GM21360 (cell line): ENCODE results near the gene ARL4A.
"Not testable (repeated sequence)": the region's sequence is repeated elsewhere in the genome, so short reads cannot be mapped to it uniquely, and the experiment has no call there.

Experiments used
- ATAC-seq: cut with Tn5 transposase; IDR thresholded peaks from one replicate; pipeline ENCODE4 v1.9.1; 2021; ENCODE audit warnings: mild to moderate bottlenecking, moderate library complexity; ENCODE audit not compliant: unreplicated experiment

ARL4A gene, protein sequence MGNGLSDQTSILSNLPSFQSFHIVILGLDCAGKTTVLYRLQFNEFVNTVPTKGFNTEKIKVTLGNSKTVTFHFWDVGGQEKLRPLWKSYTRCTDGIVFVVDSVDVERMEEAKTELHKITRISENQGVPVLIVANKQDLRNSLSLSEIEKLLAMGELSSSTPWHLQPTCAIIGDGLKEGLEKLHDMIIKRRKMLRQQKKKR

DNA sequence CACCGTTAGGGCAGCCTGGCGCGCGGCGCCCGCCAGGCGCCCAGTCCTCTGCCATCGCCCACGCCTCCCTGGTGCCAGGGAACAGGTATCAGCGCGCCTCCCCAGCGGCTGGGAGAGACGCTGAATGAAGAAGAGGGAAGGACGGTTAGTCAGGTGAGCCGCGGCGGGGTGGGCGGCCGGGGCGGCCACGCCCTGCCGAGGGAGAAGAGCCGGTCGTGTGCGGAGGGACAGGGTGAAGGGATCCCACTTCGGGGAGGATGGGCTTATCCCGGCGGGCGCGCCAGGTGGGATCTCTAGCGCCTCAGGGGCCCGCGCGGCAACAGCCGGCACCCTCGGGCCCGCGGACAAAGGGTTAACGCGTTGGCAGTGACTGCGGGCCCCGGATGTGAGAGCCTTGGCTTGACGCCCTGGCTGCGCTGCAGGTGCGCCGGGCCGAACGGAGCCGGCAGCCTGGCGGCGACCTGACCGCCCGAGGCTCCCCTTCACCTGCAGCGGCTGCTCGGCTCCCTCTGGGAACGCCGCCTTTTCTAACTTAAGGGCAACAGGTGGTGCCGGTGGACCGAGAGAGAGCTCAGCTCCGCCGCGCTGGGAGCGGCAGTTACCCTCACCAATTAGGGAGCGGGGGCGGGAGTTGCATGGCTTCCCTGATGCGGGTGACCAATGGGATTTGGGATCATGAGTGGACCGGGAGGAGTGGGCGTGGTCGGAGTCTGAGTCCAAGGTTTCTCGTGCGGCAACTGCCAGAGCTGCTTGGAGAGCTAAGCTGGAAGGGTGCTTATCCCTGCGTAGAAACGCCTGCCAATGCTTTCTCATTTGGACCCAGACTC is at the start of gene ARL4A:
Gene ARL4A, plus strand, starts transcription at position 743 of the 827 bp plus-strand sequence. CDS start 622 bp downstream, outside the sequence.
- ATAC-seq: peak; percentile 80

DNA sequence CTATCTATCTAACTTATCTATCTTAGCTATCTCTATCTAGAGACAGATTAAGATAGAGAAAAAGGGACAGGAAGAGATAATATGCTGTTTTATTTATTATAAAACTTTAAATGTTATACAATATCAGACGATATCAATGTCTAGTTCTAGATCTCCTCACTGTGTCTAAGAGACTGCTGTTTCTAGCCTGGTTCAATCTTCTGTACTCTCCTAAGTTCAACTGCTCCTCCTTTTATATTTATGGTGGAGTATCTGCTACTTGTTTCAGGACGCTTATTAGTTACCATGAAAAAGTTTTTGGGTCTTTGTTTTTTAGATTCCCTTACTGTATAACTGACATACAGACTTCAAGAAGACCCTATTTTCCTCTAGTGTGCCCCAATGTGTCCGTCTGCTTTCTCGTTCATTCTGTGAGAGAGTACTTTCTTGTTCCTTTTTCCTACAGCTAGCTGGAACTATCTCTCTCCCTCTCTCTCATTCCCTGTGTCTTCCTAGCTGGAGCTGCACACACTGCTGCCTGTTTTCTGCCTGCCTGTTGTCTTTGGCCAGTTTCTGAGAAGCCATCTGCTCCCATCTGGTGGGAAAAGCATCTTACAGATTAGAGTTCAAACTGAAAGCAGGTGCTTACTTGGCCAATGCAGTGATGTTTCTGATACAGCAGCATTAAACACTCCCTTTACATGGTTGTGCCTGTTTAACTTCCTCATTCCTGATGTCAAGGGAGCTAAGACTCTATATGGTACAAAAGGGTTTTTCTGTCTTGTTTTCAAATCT is 49.4 kb upstream of the ARL4A start:
- peak; percentile 51 for ATAC-seq

DNA sequence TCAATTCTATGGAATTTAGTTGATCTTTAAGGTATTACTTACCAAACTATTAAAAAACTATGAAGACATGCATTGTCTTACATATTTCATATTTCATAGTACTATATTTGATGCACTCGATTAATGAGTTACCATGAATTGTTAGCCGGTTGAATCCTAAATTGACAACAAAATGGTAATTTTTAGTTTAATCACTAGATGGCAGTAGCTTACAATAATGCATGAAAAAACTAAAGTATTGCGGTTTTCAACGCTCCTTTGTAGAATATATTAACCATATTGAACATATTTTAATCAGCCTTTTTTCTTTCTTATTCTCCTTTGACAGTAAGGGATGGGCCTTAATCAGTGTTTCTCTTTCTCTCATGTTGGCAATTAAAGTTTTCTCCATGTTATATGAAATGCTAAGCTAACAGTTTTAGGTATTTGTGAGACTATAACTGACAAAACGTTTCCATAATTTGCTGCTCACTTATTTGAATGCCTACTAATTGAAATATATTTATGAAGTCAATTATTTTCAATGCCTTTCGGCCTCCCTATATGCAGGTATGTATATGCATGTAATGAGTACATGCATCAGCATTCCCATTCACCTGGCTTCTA is 48.5 kb upstream of the ARL4A start:
- peak; percentile 34 for ATAC-seq

DNA sequence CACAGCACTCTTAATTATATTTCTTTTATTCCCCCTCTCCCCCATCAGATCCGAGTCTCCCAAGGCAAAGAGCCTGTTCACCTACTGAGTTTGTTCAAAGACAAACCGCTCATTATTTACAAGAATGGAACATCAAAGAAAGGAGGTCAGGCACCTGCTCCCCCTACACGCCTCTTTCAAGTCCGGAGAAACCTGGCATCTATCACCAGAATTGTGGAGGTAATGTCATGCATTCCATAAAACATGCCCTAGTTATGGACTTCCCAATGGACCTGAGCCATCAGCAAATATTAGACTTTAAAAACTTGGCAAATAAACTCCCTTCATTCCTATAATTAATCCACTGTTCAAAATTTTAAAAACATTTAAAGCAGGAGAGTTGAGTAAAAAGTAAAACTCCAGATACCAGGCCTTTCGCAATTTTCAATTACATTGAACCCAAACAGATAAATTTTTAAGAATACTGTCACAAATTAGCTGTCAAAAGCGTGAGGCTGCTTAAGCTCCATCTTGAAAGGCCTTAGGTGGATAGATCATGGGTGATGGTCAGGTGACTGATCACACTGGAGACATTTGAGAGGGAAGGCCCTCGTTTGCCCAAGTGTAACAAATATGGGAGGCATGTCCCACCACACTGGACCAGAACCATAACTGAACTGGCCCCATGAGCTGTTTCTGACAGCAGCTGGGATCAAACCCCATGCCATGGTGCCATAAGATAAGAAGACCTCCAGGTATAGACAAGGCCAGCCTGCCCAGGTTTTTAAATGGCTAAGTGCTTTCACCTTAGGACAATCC is 46.9 kb upstream of the ARL4A start:
- ATAC-seq: no peak

DNA sequence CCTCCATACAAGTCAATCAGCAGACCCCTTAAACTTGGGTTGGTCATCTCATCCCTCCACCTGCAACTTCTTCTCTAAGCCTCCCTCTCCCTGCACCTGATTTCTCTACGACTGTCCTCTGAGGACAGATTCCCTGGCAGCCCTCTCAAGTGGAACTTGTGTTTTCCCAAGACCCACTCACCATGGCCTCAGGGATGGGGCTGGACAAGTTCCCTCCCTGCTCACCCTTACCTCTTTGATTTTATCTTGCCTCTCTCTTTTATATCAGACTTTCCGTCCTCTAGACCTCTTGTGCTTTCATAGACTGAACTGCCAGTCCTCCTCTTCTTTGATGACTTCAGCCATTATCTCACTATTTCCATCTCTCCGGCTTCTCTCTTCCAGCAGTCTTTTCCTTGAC is 46.2 kb upstream of the ARL4A start:
- no peak for ATAC-seq

DNA sequence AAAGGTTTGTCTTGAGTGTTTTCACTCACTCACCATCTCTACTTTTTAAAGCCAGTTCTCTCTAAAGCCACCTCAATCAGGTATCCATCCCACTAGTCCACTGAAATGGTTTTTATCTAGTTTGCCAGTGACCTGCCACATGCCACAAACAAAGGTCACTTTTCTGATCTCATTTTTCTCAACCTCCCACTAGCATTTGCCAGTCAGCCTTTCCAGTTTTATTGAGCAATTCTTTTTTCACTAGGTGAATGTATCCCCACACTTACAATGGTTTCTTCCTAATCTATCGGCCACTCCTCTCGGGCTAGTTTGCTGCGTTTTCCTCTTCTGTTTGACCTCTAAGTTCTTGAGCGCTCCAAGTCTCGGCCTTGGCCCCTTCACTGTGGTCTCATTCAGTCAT is 44.9 kb upstream of the ARL4A start:
- ATAC-seq: no peak

DNA sequence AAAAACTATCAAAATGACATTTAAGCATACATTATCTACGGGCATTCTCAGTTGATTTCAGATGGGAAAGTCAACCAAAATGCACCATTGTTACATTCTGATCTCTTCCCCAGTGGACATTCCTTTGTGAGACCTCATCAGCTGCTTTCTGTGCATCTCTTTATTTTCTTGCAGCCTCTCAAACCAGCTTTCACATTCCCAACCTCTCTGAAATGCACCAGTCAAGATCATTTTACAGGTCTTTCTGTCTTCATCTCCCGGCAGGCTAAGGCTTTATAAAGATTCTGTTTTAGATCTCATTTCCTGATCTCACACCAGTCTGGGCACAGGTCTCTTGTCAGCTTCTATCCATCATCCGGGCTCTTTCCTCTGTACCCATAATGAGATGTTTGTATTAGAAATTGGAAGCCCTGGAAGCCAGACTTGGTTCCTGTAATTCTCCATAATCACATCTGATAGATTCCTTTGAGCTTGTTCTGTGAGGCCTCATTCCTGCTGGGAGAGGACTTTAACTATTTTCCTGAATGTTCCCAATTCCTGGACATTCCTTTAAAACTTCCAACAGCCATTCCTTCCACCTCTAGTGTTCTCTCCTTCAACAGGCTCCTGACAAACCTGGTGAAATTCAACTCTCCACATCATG is 44.3 kb upstream of the ARL4A start:
- no peak for ATAC-seq

DNA sequence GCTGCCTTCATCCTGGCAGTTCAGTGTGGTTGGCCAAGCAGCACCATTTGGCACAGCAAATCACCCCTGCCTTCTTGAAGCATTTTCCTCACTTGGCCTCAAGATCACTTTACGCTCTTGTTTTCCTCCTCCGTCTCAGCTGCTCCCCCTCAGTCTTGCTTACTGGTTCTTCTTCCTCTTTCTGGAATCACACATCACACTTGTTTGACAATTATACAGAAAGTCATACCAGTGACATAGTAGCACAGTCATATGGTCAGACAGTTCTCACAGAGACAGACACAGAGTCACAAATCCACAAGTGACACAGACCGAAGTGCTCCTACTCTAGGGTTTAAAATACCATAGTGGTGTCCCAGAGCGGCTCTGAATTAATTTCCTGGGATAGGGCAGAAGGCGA is 43.8 kb upstream of the ARL4A start:
- no peak for ATAC-seq

DNA sequence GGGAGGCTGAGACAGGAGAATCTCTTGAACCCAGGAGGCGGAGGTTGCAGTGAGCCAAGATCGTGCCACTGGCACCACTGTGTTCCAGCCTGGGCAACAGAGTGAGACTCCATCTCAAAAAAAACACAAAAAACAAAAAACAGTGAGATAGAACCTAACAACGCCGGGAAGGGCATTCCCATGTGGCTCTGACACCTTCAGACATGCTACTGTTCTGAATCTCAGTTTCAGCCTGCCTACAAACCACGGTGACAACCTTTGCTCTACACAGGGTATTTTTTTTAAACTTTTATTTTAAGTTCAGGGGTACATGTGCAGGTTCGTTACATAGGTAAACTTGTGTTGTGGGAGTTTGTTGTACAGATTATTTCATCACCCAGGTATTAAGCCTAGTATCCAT is 42.2 kb upstream of the ARL4A start:
- not testable (repeated sequence) for ATAC-seq

DNA sequence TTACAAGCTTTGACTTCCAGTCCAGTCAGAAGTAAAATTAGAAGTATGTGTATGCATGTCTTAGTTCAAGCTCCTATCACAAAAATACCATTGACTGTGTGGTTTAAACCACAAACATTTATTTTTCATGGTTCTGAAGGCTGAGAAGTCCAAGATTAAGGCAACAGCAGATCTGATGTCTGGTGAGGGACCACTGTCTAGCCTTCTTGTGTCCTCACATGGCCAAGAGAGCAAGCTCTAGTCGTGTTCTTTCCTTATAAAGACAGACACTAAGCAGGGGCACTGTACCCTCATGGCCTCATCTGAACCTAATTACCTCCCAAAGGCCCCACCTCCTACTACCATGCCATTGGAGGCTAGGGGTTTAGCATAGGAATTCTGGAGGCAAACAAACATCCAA is 41.3 kb upstream of the ARL4A start:
- no peak for ATAC-seq

DNA sequence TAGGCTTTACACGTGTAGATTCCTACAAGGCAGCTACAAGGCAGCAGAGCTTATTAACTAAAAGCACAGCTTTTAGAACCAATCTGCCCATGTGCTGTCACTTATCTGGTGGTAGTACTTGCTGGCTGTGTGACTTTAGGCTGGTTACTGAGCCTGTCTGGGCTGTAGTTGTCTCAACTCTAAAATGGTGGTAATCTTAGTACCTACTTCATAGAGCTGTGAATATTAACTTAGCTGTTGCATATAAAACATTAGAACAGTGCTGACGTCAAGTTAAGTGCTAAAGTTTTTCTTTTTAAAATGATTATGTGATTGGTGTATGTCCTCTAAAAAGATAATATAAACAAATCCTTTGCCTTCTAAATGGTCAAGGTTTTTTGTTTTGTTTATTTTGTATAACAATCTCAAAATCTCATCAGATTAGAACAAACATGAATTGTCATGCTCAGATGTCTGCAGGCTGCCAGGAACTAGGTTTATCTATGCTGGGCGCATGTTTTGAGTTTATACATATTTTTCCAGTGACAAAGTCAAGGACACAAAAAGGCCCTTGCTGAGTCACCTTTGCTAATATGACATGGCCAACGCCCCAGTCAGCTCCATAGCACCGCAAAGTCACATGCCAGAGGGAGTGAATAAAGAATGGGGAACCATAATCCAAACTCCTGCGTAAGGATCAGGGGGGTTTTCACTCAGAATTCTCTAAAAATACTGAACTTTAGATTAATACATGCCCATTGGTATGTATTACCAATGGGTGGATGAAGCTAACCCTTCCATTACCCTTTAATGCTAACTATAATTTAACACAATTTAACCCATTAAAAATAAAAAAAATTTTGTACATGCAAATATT is 39.8 kb upstream of the ARL4A start:
- no peak for ATAC-seq

DNA sequence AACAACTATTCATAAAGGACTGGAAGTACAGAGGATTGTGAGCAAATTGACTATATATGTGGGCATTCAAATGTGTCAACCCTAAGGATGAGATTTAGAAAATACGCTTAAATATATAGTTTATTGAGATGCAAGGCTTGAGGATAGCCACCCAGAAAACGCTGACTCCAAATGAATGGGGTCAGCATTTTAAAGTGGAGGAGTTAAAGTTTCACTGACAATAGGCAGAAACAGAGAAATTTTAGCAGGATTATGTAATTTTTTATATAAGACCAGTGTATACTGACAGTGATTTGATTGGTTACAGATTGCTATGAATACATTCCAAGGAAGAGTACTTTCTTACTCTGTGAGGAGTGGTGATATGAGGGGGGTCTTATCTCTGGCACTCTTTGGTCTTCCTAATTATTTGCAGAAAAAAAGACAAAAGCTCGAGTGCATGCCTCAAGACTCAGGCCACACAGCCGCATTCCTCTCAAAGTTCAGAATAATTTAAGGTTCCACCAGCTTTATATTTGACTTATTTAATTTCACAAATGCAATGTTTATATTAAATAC is 38.6 kb upstream of the ARL4A start:
- no peak for ATAC-seq

DNA sequence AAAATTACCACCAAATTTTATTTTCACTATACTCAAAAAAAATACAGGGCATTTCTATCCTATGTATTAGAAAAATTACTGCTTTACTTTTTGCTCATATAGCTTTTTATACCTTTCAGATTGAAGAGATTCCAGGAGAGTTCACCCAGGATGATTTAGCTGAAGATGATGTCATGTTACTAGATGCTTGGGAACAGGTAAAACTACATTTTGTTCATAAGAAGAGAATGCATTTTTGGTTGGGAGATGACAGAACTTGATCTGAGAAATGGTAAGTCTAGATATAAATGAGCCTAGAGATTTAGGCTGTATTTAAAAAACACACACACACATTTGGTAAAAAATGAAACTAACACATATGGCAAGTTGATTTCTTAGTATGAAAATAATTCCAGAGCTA is 38.1 kb upstream of the ARL4A start:
- no peak for ATAC-seq

DNA sequence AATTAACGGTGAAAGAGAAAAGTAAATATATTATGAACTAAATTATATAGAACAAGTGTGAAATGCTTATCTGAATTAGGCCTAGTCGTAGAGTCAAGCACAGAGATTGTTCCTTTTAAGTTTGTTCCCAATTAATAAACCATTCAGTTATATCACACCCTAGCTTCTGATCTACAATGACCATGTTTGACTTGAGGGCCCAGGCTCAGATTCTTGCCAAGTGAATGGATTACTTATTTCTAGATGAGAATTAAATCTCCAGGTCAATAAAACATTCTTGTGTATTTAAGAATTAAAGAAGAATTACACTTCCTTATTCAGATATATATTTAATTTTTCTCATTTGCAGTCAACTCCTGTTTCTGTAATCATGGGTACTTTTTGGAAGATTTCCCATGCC is 37.4 kb upstream of the ARL4A start:
- ATAC-seq: no peak

DNA sequence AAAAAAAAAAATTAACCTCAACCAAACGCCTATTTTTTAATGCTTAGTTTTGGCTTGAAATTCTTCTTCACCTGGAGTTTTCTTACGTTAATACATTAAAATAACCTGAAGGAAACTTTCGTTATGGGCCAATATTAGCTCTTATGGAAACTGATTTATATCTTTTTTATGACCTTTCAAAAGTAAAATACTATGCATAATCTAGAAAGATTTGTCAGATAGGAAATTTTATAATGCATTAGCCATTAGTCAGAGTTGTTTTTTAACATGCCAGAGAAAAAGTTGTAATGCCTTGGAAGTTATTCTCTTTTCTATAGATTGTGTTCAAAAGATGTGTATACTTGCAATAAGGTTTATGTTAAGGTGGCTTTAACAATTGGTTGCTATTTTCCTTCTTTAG is 34.3 kb upstream of the ARL4A start:
- ATAC-seq: no peak

DNA sequence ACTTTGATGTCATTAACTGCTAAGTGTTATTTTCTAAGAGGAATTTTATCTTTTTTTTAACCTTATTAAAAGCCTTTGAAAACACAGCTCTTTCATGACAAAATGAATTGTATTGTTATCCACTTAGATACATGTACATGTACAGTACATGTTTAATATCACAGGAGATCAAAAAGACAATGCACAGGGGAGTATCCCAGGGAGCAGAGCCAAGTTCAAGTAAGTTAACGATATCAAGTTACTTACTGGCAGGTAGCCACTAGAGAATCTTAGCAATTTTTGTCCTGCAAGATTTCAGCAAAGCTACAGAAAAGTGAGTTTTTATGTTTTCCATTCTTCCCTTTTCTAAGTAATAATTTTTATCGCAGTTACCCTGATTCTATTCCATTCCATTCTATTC is 33.9 kb upstream of the ARL4A start:
- no peak for ATAC-seq

DNA sequence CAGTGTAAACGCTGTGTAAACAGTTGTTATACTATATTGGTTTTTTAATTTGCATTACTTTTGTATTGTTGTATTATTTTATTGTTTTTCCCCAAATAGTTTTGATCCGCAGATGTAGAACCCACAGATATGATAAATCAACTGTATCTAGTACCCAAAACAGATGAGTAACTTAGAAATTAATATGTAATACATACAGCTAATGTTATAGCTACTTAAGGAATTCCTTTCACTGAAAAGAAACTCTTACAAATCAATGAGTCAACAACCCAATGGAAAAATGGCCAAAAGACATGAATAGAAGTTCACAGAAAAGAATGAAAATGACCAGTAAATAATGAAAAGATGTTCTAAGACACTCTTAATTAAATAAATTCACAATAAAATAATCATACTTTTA is 32.3 kb upstream of the ARL4A start:
- no peak for ATAC-seq

DNA sequence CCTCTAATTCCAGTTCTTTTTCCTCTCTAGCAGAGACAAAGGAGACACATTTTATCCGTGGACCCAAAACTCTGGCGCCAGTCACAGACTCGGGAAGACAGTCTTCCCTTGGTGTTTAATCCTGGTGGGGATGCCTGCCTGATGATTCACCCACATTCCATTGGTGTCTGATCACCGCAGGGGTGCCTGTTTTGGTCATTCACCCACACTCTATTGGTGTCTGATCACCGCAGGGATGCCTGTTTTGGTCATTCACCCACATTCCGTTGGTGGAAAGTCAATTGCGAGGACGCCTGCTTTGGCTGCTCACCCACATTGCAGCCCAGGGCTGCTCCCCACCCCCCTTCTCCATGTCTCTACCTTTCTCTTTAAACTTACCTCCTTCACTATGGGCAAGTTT is 27.0 kb upstream of the ARL4A start:
- not testable (repeated sequence) for ATAC-seq

DNA sequence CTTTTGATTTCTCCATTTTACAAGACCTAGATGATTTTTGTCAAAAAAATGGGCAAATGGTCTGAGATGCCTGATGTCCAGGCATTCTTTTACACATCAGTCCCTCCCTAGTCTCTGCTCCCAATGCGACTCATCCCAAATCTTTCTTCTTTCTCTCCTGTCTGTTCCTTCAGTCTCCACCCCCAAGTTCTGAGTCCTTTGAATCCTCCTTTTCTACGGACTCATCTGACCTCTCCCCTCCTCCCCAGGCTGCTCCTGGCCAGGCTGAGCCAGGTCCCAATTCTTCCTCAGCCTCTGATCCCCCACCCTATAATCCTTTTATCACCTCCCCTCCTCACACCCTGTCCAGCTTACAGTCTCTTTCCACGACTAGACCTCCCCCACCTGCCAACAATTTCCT is 26.4 kb upstream of the ARL4A start:
- ATAC-seq: not testable (repeated sequence)
